K562 (cell line): ENCODE results near the gene PPP1R3G. TPM values are rescaled to one million over a fixed set of nuclear protein-coding genes. Genes with fewer than 3 reads are reported as not detected.

ENCODE experiments used
- ATAC-seq: fragments of 200-7000 bp; cut with Tn5 transposase; 3 replicates; pipeline ENCODE4 v1.9.1; 2020; ENCODE audit warnings: moderate library complexity
- BruUV-seq: library from RNA; stranded (reverse); fragments of 400-500 nt; replicated peaks from 2 replicates; lab custom pipeline; 2021; lab: Mats Ljungman, UMichigan
- CTCF ChIA-PET: fragments of 300-600 bp; formaldehyde crosslinking; extraction: SDS; loops from one replicate; lab custom pipeline; 2021; ENCODE audit warnings: low intra/inter-chr PET ratio; lab: Yijun Ruan, JAX
- POLR2A ChIA-PET: fragments of 300-600, 350-650 bp; sonication (Branson Sonifier 250); formaldehyde crosslinking; extraction: SDS; loops from one replicate; lab custom pipeline; 2021; ENCODE audit warnings: antibody characterized with exemption, inconsistent platforms; lab: Yijun Ruan, JAX
- DNase-seq, 4 experiments: peaks; one replicate each; pipeline versions ENCODE4 v3.0.0 to v3.0.0-alpha.2; 2011 to 2018; ENCODE audit warnings: low spot score in 3 of 4, mixed read lengths in 3 of 4; ENCODE audit errors: extremely low read depth in 1 of 4
- FAIRE-seq: peaks from 2 replicates; lab custom pipeline; 2011; peaks lifted over from hg19 to GRCh38; lab: Jason Lieb, UNC
- H2AFZ ChIP-seq: 2 replicates; pipeline ENCODE4 v1.6.0; 2011; ENCODE audit warnings: low read depth, low read length, control low read depth, inconsistent platforms
- H3K27ac ChIP-seq: fragments of 200-600 bp; 3 replicates; pipeline ENCODE4 v1.8.0; 2011; ENCODE audit warnings: low read depth, mild to moderate bottlenecking, control low read depth, inconsistent platforms, low read length, moderate library complexity, mixed read lengths; ENCODE audit errors: extremely low read depth
- H3K27me3 ChIP-seq, 2 experiments: fragments of 300-600 bp in 1 of 2; 2 replicates in 1 of 2; 3 replicates in 1 of 2; pipeline versions ENCODE4 v1.6.0 to v1.8.0; 2011; ENCODE audit warnings: inconsistent platforms in 2 of 2, low read length in 2 of 2, mild to moderate bottlenecking in 1 of 2, mixed read lengths in 1 of 2, moderate library complexity in 1 of 2; ENCODE audit not compliant: control insufficient read depth in 2 of 2, insufficient read depth in 2 of 2
- H3K36me3 ChIP-seq: fragments of 300-600 bp; 3 replicates; pipeline ENCODE4 v1.8.0; 2011; ENCODE audit warnings: mild to moderate bottlenecking, low read length, inconsistent platforms; ENCODE audit not compliant: control insufficient read depth, insufficient read depth
- H3K4me1 ChIP-seq, 2 experiments: fragments of 200-600 bp in 1 of 2; replicated peaks in 1 of 2; 2 replicates in 1 of 2; 3 replicates in 1 of 2; pipeline versions ENCODE4 v1.5.1 to v1.8.0; 2011; ENCODE audit warnings: inconsistent platforms in 2 of 2, low read length in 2 of 2, mild to moderate bottlenecking in 1 of 2, mixed read lengths in 1 of 2, moderate library complexity in 1 of 2; ENCODE audit not compliant: control insufficient read depth in 2 of 2, insufficient read depth in 2 of 2
- H3K4me2 ChIP-seq: 2 replicates; pipeline ENCODE4 v1.6.1; 2011; ENCODE audit warnings: low read length, control low read depth, inconsistent platforms, mixed read lengths; ENCODE audit not compliant: insufficient read depth
- H3K4me3 ChIP-seq: fragments of 200-600 bp; sonication (generic), shearing (Covaris generic); 2 replicates; pipeline ENCODE4 v1.5.1; 2016; ENCODE audit warnings: control low read depth, inconsistent platforms
- H3K79me2 ChIP-seq: fragments of 200-600 bp; 3 replicates; pipeline ENCODE4 v1.8.0; 2011; ENCODE audit warnings: low read length, inconsistent platforms; ENCODE audit not compliant: control insufficient read depth, insufficient read depth
- H3K9ac ChIP-seq, 2 experiments: 2 replicates each; pipeline versions ENCODE4 v1.6.0 to v1.6.1; 2011; ENCODE audit warnings: low read depth in 2 of 2, low read length in 2 of 2, control low read depth in 1 of 2, inconsistent platforms in 1 of 2, mild to moderate bottlenecking in 1 of 2, mixed read lengths in 1 of 2; ENCODE audit not compliant: insufficient read depth in 1 of 2
- H3K9me1 ChIP-seq: one replicate; pipeline ENCODE4 v1.6.0; 2011; ENCODE audit warnings: inconsistent platforms, mild to moderate bottlenecking, low read length, moderate library complexity; ENCODE audit not compliant: control insufficient read depth, insufficient read depth
- H3K9me3 ChIP-seq: replicated peaks from 2 replicates; pipeline ENCODE4 v1.5.1; 2011; ENCODE audit warnings: low read depth, low read length, inconsistent platforms; ENCODE audit not compliant: control insufficient read depth, insufficient read depth
- H4K20me1 ChIP-seq: replicated peaks from 2 replicates; pipeline ENCODE4 v1.6.1; 2011; ENCODE audit warnings: low read length, inconsistent platforms, mixed read lengths; ENCODE audit not compliant: control insufficient read depth, insufficient read depth
- ARID3A ChIP-seq: IDR thresholded peaks from 2 replicates; pipeline ENCODE4 v1.6.1; 2012; ENCODE audit warnings: low read depth, low read length, improper control_type of control experiment, borderline replicate concordance
- CEBPG ChIP-seq, 3 experiments: fragments of 200-800 bp in 1 of 3; sonication (Bioruptor generic) in 1 of 3; sonication (generic) in 1 of 3; formaldehyde crosslinking in 1 of 3; IDR thresholded peaks in 2 of 3; conservative IDR thresholded peaks in 1 of 3; 2 replicates each; pipeline versions ENCODE4 v1.6.1 to v1.8.0; 2016 to 2022; ENCODE audit warnings: missing compliant biosample characterization in 2 of 3, missing genetic modification characterization in 2 of 3, mild to moderate bottlenecking in 1 of 3, missing genetic modification reagents in 1 of 3
- DPF2 ChIP-seq: fragments of 450-650 bp; IDR thresholded peaks from 2 replicates; pipeline ENCODE4 v1.6.1; 2016
- EGR1 ChIP-seq: fragments of 450-650 bp; conservative IDR thresholded peaks from 2 replicates; pipeline ENCODE4 v1.6.1; 2017; ENCODE audit warnings: mild to moderate bottlenecking
- ELK3 ChIP-seq: fragments of 450-650 bp; formaldehyde crosslinking; IDR thresholded peaks from 2 replicates; pipeline ENCODE4 v1.4.0; 2020; ENCODE audit warnings: mild to moderate bottlenecking
- FOXK2 ChIP-seq, 2 experiments: fragments of 450-650 bp; IDR thresholded peaks in 1 of 2; conservative IDR thresholded peaks in 1 of 2; 2 replicates each; pipeline ENCODE4 v1.6.1; 2016; ENCODE audit warnings: low read depth in 2 of 2, mild to moderate bottlenecking in 1 of 2
- GATAD2A ChIP-seq: fragments of 450-650 bp; IDR thresholded peaks from 2 replicates; pipeline ENCODE4 v1.6.1; 2017
- POLR2AphosphoS5 ChIP-seq: IDR thresholded peaks from 2 replicates; pipeline ENCODE4 v1.6.1; 2011; ENCODE audit warnings: mild to moderate bottlenecking, low read depth, low read length, moderate library complexity; ENCODE audit not compliant: control insufficient read depth, insufficient read depth
- RBFOX2 ChIP-seq: fragments of 200-400 bp; formaldehyde crosslinking; IDR thresholded peaks from 2 replicates; pipeline ENCODE4 v1.6.1; 2017; ENCODE audit warnings: low read depth, mild to moderate bottlenecking, low read length, moderate library complexity
- SMAD4 ChIP-seq: fragments of 250-450 bp; sonication (Bioruptor Pico); conservative IDR thresholded peaks from 2 replicates; pipeline ENCODE4 v1.8.0; 2021; ENCODE audit warnings: inconsistent platforms, mild to moderate bottlenecking, moderate library complexity
- SPI1 ChIP-seq: IDR thresholded peaks from 2 replicates; pipeline ENCODE4 v1.6.1; 2011; ENCODE audit warnings: low read depth, low read length, control low read depth, borderline replicate concordance
- ZFX ChIP-seq: sonication (generic); formaldehyde crosslinking; IDR thresholded peaks from 2 replicates; pipeline ENCODE4 v1.8.0; 2022; ENCODE audit warnings: mild to moderate bottlenecking, missing genetic modification reagents, moderate library complexity
- ZNF717 ChIP-seq: fragments of 250-450 bp; sonication (Bioruptor Pico); IDR thresholded peaks from 2 replicates; pipeline ENCODE4 v1.5.0; 2021
- WGBS: fragments of 100-300 bp; shearing (Covaris generic); methylation state at CpG from one replicate; pipeline ENCODE4 v1.1.6; 2016; ENCODE audit warnings: low coverage, mixed read lengths; ENCODE audit not compliant: insufficient coverage; ENCODE audit errors: missing lambda C conversion rate; 5-methylcytosine and 5-hydroxymethylcytosine counted together
- in situ Hi-C: fragments of 300-500 bp; cut with MboI; formaldehyde crosslinking; loops from 4 replicates; pipeline ENCODE4 v1.15.0; 2018; ENCODE audit warnings: inconsistent platforms, mixed read lengths
- intact Hi-C: fragments of 100-400 bp; cut with micrococcal nuclease; formaldehyde crosslinking; loops from 2 replicates; pipeline ENCODE4 v1.14.2; 2022
- polyA plus RNA-seq, 8 experiments: library from polyadenylated mRNA; depleted of rRNA in 4 of 8; stranded (reverse) in 5 of 8; unstranded in 3 of 8; fragments of >200 nt; fragmentation: Nextera tagmentation in 2 of 8; fragmentation: Illumina TruSeq in 1 of 8; extraction: Ambion mirVana in 2 of 8; extraction: Trizol in 1 of 8; gene quantifications; 2 replicates each; pipeline versions ENCODE4 v1.2.1 to v1.2.3, GENCODE V29; 2011 to 2014; ENCODE audit warnings: inconsistent platforms in 1 of 8, missing spikeins in 1 of 8
- total RNA-seq, 7 experiments: library from RNA; depleted of rRNA in 6 of 7; stranded (reverse); fragments of >200 nt in 6 of 7; fragmentation: Illumina TruSeq in 2 of 7; extraction: Trizol in 2 of 7; gene quantifications; 2 replicates each; pipeline versions ENCODE4 v1.2.1 to v1.2.3, GENCODE V29; 2011 to 2021; ENCODE audit warnings: low replicate concordance in 1 of 7
- TF ChIP-seq, protein P1 (sequence below): fragments of 450-650 bp; IDR thresholded peaks from 2 replicates; pipeline ENCODE4 v1.6.1; 2017; ENCODE audit warnings: antibody characterized with exemption
- TF ChIP-seq, protein P2 (sequence below): fragments of 250-450 bp; sonication (Bioruptor Pico); IDR thresholded peaks from 2 replicates; pipeline ENCODE4 v1.6.1; 2021; ENCODE audit warnings: mild to moderate bottlenecking

Gene PPP1R3G
- total and polyA plus RNA-seq, 9 of the 15 experiments (the other 6 are each of a cell fraction or from before 2014, with no cell fraction given) = 0.01 to 0.13 (median 0.01) TPM; not detected in 4

GRCh38 chr6:5120011-5120410, 34.9 kb downstream of the PPP1R3G start:
- no peak overlapping the region for H3K9ac ChIP-seq
- in situ Hi-C loops = no loop called here
- no peaks in the 10 kb centered on the region for H3K27me3 ChIP-seq
- no peak overlapping the region for H2AFZ ChIP-seq
- no TSS peak for BruUV-seq
- intact Hi-C loops = no loop called here
- no peaks in the 10 kb centered on the region for H3K36me3 ChIP-seq
- no peak for TF ChIP-seq ZNF717
- no peak for TF ChIP-seq RBFOX2
- no peak for TF ChIP-seq EGR1
- TF ChIP-seq GATAD2A = no peak
- TF ChIP-seq ZFX = no peak
- TF ChIP-seq CEBPG (CRISPR knock-in tag; IDR thresholded peaks at IDR 0.05) = no peak
- TF ChIP-seq CEBPG (tag; conservative IDR thresholded peaks at IDR 0.05 in 1 of 2, IDR thresholded peaks at IDR 0.05 in 1 of 2) = no peak
- no peak for TF ChIP-seq DPF2
- no peak for TF ChIP-seq POLR2AphosphoS5
- TF ChIP-seq SPI1 = no peak
- TF ChIP-seq, protein P1, sequence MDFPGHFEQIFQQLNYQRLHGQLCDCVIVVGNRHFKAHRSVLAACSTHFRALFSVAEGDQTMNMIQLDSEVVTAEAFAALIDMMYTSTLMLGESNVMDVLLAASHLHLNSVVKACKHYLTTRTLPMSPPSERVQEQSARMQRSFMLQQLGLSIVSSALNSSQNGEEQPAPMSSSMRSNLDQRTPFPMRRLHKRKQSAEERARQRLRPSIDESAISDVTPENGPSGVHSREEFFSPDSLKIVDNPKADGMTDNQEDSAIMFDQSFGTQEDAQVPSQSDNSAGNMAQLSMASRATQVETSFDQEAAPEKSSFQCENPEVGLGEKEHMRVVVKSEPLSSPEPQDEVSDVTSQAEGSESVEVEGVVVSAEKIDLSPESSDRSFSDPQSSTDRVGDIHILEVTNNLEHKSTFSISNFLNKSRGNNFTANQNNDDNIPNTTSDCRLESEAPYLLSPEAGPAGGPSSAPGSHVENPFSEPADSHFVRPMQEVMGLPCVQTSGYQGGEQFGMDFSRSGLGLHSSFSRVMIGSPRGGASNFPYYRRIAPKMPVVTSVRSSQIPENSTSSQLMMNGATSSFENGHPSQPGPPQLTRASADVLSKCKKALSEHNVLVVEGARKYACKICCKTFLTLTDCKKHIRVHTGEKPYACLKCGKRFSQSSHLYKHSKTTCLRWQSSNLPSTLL = no peak
- no peak for TF ChIP-seq ARID3A
- TF ChIP-seq FOXK2 (conservative IDR thresholded peaks at IDR 0.05 in 1 of 2, IDR thresholded peaks at IDR 0.05 in 1 of 2; ENCODE audit: low read depth in 2 of 2) = no peak
- no peak for TF ChIP-seq ELK3
- TF ChIP-seq SMAD4 (CRISPR knock-in tag) = no peak
- TF ChIP-seq, protein P2, sequence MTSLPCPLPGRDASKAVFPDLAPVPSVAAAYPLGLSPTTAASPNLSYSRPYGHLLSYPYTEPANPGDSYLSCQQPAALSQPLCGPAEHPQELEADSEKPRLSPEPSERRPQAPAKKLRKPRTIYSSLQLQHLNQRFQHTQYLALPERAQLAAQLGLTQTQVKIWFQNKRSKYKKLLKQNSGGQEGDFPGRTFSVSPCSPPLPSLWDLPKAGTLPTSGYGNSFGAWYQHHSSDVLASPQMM = no peak
- no peak overlapping the region for H3K27ac ChIP-seq
- H3K4me3 ChIP-seq = no peak overlapping the region
- no peaks in the 10 kb centered on the region for H3K9me1 ChIP-seq
- H4K20me1 ChIP-seq = 0 out of 2 replicates have a peak, but pooled peaks cover 3% of the 10 kb centered on the region
- H3K79me2 ChIP-seq = no peaks in the 10 kb centered on the region
- WGBS = 84% methylated on average over 10 of the region's 10 CpGs
- no peak overlapping the region for H3K4me2 ChIP-seq
- ChIA-PET POLR2A (no interaction called here), CTCF (no interaction called here)
- FAIRE-seq (no peak), DNase-seq (no peak), ATAC-seq (no peak)
- peaks cover 0 to 6% of the 10 kb centered on the region in 2 experiments; a peak in 3 of 5 replicates for H3K4me1 ChIP-seq
- no peaks in the 10 kb centered on the region for H3K9me3 ChIP-seq
